22Rv1 (cell line): ENCODE results near the gene HBA2.
"Not testable (repeated sequence)": the region's sequence is repeated elsewhere in the genome, so short reads cannot be mapped to it uniquely, and the experiment has no call there.

Experiments used
- H3K27ac ChIP-seq: fragments of 450-650 bp; 2 replicates; pipeline ENCODE4 v1.5.1; 2017
- ZFX ChIP-seq: fragments of 450-650 bp; IDR thresholded peaks from 2 replicates; pipeline ENCODE4 v1.6.1; 2017; ENCODE audit warnings: antibody characterized with exemption, borderline replicate concordance
- TF ChIP-seq, protein P1 (sequence below): fragments of 450-650 bp; IDR thresholded peaks from 2 replicates; pipeline ENCODE4 v1.5.1; 2017; ENCODE audit warnings: mild to moderate bottlenecking

Gene HBA2

DNA sequence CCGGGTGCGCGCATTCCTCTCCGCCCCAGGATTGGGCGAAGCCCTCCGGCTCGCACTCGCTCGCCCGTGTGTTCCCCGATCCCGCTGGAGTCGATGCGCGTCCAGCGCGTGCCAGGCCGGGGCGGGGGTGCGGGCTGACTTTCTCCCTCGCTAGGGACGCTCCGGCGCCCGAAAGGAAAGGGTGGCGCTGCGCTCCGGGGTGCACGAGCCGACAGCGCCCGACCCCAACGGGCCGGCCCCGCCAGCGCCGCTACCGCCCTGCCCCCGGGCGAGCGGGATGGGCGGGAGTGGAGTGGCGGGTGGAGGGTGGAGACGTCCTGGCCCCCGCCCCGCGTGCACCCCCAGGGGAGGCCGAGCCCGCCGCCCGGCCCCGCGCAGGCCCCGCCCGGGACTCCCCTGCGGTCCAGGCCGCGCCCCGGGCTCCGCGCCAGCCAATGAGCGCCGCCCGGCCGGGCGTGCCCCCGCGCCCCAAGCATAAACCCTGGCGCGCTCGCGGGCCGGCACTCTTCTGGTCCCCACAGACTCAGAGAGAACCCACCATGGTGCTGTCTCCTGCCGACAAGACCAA lies at the start of gene HBA2:
Gene HBA2 (plus strand): TSS at position 503 of the 568 bp plus-strand sequence. CDS start 37 bp downstream, at position 540.
- peak within 1 kb of the TSS; percentile 65 for H3K27ac ChIP-seq

DNA sequence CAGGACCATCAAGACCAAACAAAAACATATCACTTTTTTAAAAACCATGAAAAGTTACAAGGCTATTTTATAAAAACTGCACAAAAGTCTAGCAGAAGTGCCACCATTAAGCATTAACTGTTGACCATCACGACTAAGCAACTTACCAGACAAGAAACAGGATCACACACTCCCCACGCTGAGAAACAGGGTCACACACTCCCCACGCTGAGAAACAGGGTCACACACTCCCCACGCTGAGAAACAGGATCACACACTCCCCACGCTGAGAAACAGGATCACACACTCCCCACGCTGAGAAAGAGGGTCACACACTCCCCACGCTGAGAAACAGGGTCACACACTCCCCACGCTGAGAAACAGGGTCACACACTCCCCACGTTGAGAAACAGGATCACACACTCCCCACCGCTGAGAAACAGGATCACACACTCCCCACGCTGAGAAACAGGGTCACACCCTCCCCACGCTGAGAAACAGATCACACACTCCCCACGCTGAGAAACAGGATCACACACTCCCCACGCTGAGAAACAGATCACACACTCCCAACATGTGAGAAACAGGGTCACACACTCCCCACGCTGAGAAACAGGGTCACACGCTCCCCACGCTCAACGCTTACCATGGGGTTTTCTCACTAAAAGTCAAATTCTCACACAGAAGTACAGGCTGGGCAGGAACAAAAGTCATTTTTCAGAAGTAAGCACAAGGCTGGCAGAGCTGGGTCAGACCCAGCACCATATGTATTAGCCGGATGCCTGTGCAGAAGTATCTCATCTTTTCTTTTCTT lies 48.9 kb upstream of the HBA2 start:
- H3K27ac ChIP-seq = not testable (repeated sequence)

GRCh38 chr16:125011-125410 lies 47.7 kb upstream of the HBA2 start:
- H3K27ac ChIP-seq = no peak overlapping the region
- TF ChIP-seq, protein P1, sequence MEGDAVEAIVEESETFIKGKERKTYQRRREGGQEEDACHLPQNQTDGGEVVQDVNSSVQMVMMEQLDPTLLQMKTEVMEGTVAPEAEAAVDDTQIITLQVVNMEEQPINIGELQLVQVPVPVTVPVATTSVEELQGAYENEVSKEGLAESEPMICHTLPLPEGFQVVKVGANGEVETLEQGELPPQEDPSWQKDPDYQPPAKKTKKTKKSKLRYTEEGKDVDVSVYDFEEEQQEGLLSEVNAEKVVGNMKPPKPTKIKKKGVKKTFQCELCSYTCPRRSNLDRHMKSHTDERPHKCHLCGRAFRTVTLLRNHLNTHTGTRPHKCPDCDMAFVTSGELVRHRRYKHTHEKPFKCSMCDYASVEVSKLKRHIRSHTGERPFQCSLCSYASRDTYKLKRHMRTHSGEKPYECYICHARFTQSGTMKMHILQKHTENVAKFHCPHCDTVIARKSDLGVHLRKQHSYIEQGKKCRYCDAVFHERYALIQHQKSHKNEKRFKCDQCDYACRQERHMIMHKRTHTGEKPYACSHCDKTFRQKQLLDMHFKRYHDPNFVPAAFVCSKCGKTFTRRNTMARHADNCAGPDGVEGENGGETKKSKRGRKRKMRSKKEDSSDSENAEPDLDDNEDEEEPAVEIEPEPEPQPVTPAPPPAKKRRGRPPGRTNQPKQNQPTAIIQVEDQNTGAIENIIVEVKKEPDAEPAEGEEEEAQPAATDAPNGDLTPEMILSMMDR = no peak
- no peak for TF ChIP-seq ZFX

DNA sequence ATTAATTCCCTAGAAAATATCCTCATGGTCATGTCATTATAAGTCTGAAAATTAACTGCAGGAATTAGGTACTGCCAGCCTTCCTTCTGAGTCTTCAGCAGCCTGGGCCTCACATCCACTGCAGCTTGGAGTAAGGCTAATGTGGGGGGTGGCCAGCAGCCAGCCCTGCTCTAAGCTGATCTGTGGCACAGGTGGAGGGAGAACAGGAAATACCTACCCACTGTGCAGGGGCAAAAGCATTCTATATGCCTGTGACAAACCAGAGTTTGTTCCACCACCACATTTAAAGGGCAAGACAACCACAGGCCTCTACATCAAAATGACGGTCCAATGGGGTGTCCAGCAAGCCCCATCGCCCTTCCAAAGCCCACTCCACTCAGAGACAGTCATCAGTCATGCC lies 43.6 kb upstream of the HBA2 start:
- TF ChIP-seq ZFX = no peak
- TF ChIP-seq, protein P1 = no peak
- H3K27ac ChIP-seq = no peak overlapping the region

DNA sequence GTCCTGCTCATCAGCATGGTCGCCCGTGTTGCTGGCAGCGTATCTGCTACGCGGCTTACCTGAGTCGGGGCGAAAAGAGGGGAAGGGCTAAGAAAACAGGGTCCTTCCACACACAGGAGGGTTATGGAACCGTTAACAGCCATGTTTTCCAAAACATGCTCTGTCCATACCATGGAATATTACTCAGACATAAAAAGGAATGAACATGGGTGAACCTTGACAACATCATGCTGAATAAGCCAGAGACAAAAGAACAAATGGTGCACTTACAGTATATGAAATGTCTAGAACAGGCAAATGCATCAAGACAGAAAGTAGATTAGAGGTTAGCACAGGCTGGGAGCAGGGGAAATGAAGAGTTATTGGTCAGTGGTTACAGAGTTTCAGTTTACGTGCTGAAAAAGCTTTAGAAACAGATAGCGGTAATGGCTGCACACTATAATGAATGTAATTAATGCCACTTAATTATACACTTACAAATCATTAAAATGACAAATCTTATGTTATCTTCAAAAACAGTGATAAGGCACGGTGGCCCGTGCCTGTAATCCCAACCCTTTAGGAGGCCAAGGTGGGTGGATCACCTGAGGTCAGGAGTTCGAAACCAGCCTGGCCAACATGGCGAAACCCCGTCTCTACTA lies 42.0 kb upstream of the HBA2 start:
- TF ChIP-seq, protein P1 = no peak
- no peak for TF ChIP-seq ZFX
- H3K27ac ChIP-seq = no peak overlapping the region

DNA sequence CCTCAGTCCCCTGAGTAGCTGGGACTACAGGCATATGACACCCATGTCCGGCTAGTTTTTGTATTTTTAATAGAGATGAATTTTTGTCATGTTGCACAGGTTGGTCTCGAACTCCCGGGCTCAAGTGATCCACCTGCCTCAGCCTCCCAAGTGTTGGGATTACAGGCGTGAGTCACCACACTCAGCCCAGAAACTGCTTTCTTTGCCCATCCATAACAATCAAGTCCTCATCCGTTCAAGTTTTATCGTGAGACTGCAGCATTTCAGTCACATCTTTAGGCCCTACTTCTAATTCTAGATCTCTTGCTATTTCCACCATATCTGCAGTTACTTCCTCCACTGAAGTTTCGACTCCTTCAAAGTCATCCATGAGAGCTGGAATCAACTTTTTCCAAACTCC lies 40.6 kb upstream of the HBA2 start:
- TF ChIP-seq ZFX = no peak
- TF ChIP-seq, protein P1 = no peak
- H3K27ac ChIP-seq = no peak overlapping the region

GRCh38 chr16:133716-134115 lies 39.0 kb upstream of the HBA2 start:
- TF ChIP-seq, protein P1 = no peak
- TF ChIP-seq ZFX = no peak
- no peak overlapping the region for H3K27ac ChIP-seq

DNA sequence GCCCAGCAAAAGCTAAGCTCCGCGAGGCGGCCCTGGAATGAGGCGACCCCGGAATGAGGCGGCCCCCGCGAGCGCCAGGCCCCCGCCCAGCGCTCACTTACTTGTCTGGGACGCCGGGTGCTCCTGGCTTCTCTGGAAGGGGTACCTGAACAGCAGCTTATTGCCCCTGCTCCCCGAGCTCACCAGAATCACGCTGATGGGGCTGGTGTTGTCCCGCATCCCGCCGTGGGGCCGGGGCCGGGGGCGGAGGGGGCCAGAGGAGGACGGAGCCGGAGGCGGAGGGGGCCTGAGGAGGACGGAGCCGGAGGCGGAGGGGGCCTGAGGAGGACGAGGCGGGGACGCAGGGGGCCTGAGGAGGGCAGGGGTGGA lies 34.6 kb upstream of the HBA2 start:
- peak overlapping the region; percentile 63 for H3K27ac ChIP-seq
- TF ChIP-seq, protein P1 = no peak
- no peak for TF ChIP-seq ZFX
